Mammary epithelial cell (primary cell): ENCODE measurements around the gene RD3L.

Source experiments
- EZH2 ChIP-seq: IDR thresholded peaks from 2 replicates; pipeline ENCODE4 v1.6.1; 2012; ENCODE audit warnings: low read length, inconsistent platforms, borderline replicate concordance
- TF ChIP-seq, protein P1 (sequence below), 2 donors: IDR thresholded peaks in 1 of 2; conservative IDR thresholded peaks in 1 of 2; 2 replicates each; pipeline ENCODE4 v1.5.1; 2011 to 2012; ENCODE audit warnings: inconsistent platforms in 2 of 2, low read length in 2 of 2, mild to moderate bottlenecking in 2 of 2, control low read depth in 1 of 2, low read depth in 1 of 2; ENCODE audit not compliant: insufficient read depth in 1 of 2; ENCODE audit errors: extremely low read depth in 1 of 2

DNA sequence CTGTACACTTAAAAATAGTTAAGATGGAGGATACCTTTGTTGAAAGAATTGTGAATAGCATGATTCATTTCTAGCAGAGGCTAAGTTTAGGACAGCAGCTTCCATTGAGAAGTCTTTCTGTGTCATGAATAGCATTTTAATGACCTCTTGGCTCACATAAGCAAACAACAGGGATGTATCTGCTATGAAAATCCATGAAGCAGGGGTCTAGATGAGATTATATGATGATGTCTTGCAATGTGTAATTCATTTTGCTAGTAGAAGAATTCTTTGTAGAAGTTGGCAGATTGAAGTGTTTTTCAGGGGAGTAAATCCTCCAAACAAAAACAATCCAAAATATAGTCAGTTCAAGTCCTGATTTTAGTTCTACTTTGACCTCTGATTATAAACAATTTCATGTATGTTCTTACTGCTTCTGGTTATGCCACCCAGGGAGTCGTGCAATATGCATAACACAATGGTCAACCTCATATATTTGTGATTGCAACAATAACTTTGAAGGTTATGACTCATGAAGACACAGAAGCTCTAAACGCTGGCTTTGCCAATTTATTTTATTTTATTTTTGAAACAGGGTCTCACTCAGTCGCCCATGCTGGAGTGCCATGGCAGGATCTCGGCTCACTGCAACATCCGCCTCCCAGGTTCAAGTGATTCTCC is 6.9 kb upstream of the RD3L start:
- TF ChIP-seq, protein P1, sequence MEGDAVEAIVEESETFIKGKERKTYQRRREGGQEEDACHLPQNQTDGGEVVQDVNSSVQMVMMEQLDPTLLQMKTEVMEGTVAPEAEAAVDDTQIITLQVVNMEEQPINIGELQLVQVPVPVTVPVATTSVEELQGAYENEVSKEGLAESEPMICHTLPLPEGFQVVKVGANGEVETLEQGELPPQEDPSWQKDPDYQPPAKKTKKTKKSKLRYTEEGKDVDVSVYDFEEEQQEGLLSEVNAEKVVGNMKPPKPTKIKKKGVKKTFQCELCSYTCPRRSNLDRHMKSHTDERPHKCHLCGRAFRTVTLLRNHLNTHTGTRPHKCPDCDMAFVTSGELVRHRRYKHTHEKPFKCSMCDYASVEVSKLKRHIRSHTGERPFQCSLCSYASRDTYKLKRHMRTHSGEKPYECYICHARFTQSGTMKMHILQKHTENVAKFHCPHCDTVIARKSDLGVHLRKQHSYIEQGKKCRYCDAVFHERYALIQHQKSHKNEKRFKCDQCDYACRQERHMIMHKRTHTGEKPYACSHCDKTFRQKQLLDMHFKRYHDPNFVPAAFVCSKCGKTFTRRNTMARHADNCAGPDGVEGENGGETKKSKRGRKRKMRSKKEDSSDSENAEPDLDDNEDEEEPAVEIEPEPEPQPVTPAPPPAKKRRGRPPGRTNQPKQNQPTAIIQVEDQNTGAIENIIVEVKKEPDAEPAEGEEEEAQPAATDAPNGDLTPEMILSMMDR (conservative IDR thresholded peaks at IDR 0.05 in 1 of 2, IDR thresholded peaks at IDR 0.05 in 1 of 2; ENCODE audit: extremely low read depth in 1 of 2, insufficient read depth in 1 of 2, low read depth in 1 of 2, low read length in 2 of 2) = no peak
- TF ChIP-seq EZH2 = no peak
